Mesenchymal stem cell (in vitro differentiated cells and primary cell): Measurements from ENCODE around the gene RUNX1.

Experiments used
- DNase-seq: peaks from one replicate; pipeline ENCODE4 v3.0.0-alpha.2; 2013
- H2AFZ ChIP-seq: one replicate; pipeline ENCODE4 v1.6.1; 2013; ENCODE audit warnings: low read depth, mild to moderate bottlenecking, control low read depth, inconsistent platforms, low read length, moderate library complexity
- H2AK5ac ChIP-seq: 2 replicates; pipeline ENCODE4 v1.6.1; 2013; ENCODE audit warnings: low read length, moderate library complexity, mild to moderate bottlenecking, inconsistent platforms; ENCODE audit not compliant: severe bottlenecking
- H2BK120ac ChIP-seq: one replicate; pipeline ENCODE4 v1.6.1; 2013; ENCODE audit warnings: low read depth, mild to moderate bottlenecking, inconsistent platforms, low read length, moderate library complexity
- H2BK12ac ChIP-seq, 2 experiments: one replicate each; pipeline ENCODE4 v1.6.1; 2013; ENCODE audit warnings: inconsistent platforms in 2 of 2, low read length in 2 of 2, mild to moderate bottlenecking in 2 of 2, moderate library complexity in 2 of 2, control low read depth in 1 of 2
- H2BK15ac ChIP-seq: one replicate; pipeline ENCODE4 v1.6.1; 2013; ENCODE audit warnings: mild to moderate bottlenecking, low read depth, inconsistent platforms; ENCODE audit not compliant: poor library complexity, severe bottlenecking
- H2BK5ac ChIP-seq: 2 replicates; pipeline ENCODE4 v1.6.1; 2013; ENCODE audit warnings: low read depth, mild to moderate bottlenecking, low read length, control low read depth, inconsistent platforms; ENCODE audit not compliant: poor library complexity, severe bottlenecking
- H3K14ac ChIP-seq, 2 experiments: one replicate each; pipeline ENCODE4 v1.6.1; 2013; ENCODE audit warnings: inconsistent platforms in 2 of 2, low read length in 2 of 2, control low read depth in 1 of 2, mild to moderate bottlenecking in 1 of 2, moderate library complexity in 1 of 2
- H3K18ac ChIP-seq, 2 experiments: one replicate each; pipeline ENCODE4 v1.6.1; 2013; ENCODE audit warnings: inconsistent platforms in 2 of 2, low read length in 2 of 2, control low read depth in 1 of 2, low read depth in 1 of 2, mild to moderate bottlenecking in 1 of 2
- H3K23ac ChIP-seq, 2 experiments: one replicate each; pipeline ENCODE4 v1.6.1; 2013; ENCODE audit warnings: inconsistent platforms in 2 of 2, low read length in 2 of 2, mild to moderate bottlenecking in 2 of 2, moderate library complexity in 2 of 2, control low read depth in 1 of 2
- H3K27ac ChIP-seq: 2 replicates; pipeline ENCODE4 v1.5.1; 2013; ENCODE audit warnings: mild to moderate bottlenecking, moderate library complexity, low read length, control low read depth, inconsistent platforms; ENCODE audit not compliant: poor library complexity, severe bottlenecking
- H3K27me3 ChIP-seq, 2 experiments: 2 replicates each; pipeline versions ENCODE4 v1.6.1 to v1.7.0; 2013; ENCODE audit warnings: low read length in 2 of 2, mild to moderate bottlenecking in 2 of 2, moderate library complexity in 2 of 2, control low read depth in 1 of 2, inconsistent platforms in 1 of 2; ENCODE audit not compliant: control insufficient read depth in 1 of 2, insufficient read depth in 1 of 2
- H3K36me3 ChIP-seq, 2 experiments: 2 replicates each; pipeline versions ENCODE4 v1.6.1 to v1.7.0; 2013; ENCODE audit warnings: low read length in 2 of 2, control low read depth in 1 of 2, inconsistent platforms in 1 of 2, low read depth in 1 of 2, mild to moderate bottlenecking in 1 of 2; ENCODE audit not compliant: insufficient read depth in 2 of 2, control insufficient read depth in 1 of 2
- H3K4ac ChIP-seq, 2 experiments: one replicate each; pipeline ENCODE4 v1.6.1; 2013; ENCODE audit warnings: inconsistent platforms in 2 of 2, low read length in 2 of 2, mild to moderate bottlenecking in 2 of 2, moderate library complexity in 2 of 2, control low read depth in 1 of 2, low read depth in 1 of 2
- H3K4me1 ChIP-seq: 2 replicates; pipeline ENCODE4 v1.6.1; 2013; ENCODE audit warnings: low read depth, low read length, control low read depth; ENCODE audit not compliant: control insufficient read depth, insufficient read depth
- H3K4me2 ChIP-seq: 2 replicates; pipeline ENCODE4 v1.6.1; 2013; ENCODE audit warnings: low read length, mild to moderate bottlenecking, inconsistent platforms; ENCODE audit not compliant: poor library complexity, severe bottlenecking
- H3K4me3 ChIP-seq, 2 experiments: 2 replicates each; pipeline versions ENCODE4 v1.5.1 to v1.7.0; 2013; ENCODE audit warnings: low read length in 2 of 2, mild to moderate bottlenecking in 2 of 2, control low read depth in 1 of 2, low read depth in 1 of 2; ENCODE audit not compliant: insufficient read depth in 1 of 2
- H3K79me1 ChIP-seq: replicated peaks from 2 replicates; pipeline ENCODE4 v1.6.1; 2013; ENCODE audit warnings: mild to moderate bottlenecking, control low read depth, low read length, inconsistent platforms; ENCODE audit not compliant: poor library complexity, severe bottlenecking
- H3K9ac ChIP-seq: 2 replicates; pipeline ENCODE4 v1.7.0; 2013; ENCODE audit warnings: mild to moderate bottlenecking, low read length, moderate library complexity
- H3K9me3 ChIP-seq: 2 replicates; pipeline ENCODE4 v1.7.0; 2013; ENCODE audit warnings: mild to moderate bottlenecking, low read length; ENCODE audit not compliant: control insufficient read depth
- H4K8ac ChIP-seq: one replicate; pipeline ENCODE4 v1.6.1; 2013; ENCODE audit warnings: inconsistent platforms, mild to moderate bottlenecking, low read length, moderate library complexity
- H4K91ac ChIP-seq: one replicate; pipeline ENCODE4 v1.6.1; 2013; ENCODE audit warnings: mild to moderate bottlenecking, low read length, inconsistent platforms
- WGBS: methylation state at CpG from one replicate; pipeline ENCODE4 v1.1.7; 2013; ENCODE audit warnings: mixed read lengths; 5-methylcytosine and 5-hydroxymethylcytosine counted together

The RUNX1 gene

DNA sequence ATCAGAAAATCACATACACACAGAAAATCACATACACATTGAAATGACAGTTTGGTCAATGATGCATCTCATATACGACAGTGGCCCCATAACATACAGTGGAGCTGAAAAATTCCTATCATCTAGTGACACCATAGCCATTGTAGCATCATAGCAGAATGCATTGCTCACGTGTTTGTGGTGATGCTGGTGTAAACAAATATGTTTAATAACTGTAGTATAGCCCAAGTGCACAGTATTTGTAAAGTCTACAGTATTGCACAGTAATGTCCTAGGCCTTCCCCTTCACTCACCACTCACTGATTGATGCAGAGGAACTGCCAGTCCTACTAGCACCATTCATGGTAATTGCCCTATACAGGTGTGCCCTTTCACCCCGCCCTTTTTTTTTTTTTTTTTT is 30.1 kb upstream of the RUNX1 start:
- Histone ChIP-seq H3K9ac (no peak overlapping the region), H3K79me1 (no peaks in the 10 kb centered on the region), H3K4me1 (no peaks in the 10 kb centered on the region), H2BK5ac (no peak overlapping the region), H3K14ac (no peak overlapping the region), H3K23ac (no peak overlapping the region), H3K36me3 (no peaks in the 10 kb centered on the region), H2BK12ac (no peak overlapping the region), H3K9me3 (peaks cover 2% of the 10 kb centered on the region), H2AK5ac (no peak overlapping the region), H3K4ac (no peak overlapping the region), H2BK15ac (no peak overlapping the region), H3K27me3 (no peaks in the 10 kb centered on the region), H2AFZ (no peak overlapping the region), H3K27ac (no peak overlapping the region), H3K4me2 (no peak overlapping the region), H3K18ac (no peak overlapping the region), H2BK120ac (no peak overlapping the region), H3K4me3 (no peak overlapping the region), H4K91ac (no peak overlapping the region), H4K8ac (no peak overlapping the region)
- WGBS: 75% methylated on average over 1 of the region's 3 CpGs
- DNase-seq: peak; percentile 49

DNA sequence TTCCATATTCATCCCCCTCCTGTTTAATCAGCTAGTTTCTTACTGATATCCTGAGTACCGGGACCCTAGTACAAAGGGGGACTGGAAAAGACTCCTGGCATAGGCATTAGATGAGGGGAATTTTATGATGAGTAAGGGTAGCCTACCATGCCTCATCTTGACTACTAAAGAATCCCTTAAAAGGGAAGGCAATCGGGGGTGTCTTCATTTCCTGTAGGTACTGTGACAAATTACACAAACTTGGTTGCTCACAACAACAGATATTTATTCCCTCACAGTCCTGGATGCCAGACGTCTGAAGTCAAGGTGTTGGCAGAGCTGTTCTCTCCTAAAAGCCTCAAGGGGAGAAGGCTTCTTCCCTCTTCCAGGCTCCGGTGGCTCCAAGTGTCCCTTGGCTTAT is 28.9 kb upstream of the RUNX1 start:
- Histone ChIP-seq H3K9ac (no peak overlapping the region), H4K8ac (no peak overlapping the region), H3K4ac (peak overlapping the region in 1 of 2 experiments; percentile 64), H2AFZ (no peak overlapping the region), H3K14ac (peak overlapping the region in 1 of 2 experiments; percentile 19), H3K27ac (no peak overlapping the region), H2BK12ac (no peak overlapping the region), H2BK5ac (no peak overlapping the region), H3K27me3 (no peaks in the 10 kb centered on the region), H3K4me2 (no peak overlapping the region), H2AK5ac (no peak overlapping the region), H3K9me3 (peaks cover 3% of the 10 kb centered on the region), H3K4me1 (peaks cover under 1% of the 10 kb centered on the region), H2BK120ac (no peak overlapping the region), H2BK15ac (no peak overlapping the region), H3K4me3 (no peak overlapping the region), H3K79me1 (no peaks in the 10 kb centered on the region), H3K23ac (no peak overlapping the region), H3K36me3 (no peaks in the 10 kb centered on the region), H3K18ac (no peak overlapping the region), H4K91ac (no peak overlapping the region)
- WGBS: 71% methylated on average over 3 of the region's 4 CpGs
- DNase-seq: no peak

DNA sequence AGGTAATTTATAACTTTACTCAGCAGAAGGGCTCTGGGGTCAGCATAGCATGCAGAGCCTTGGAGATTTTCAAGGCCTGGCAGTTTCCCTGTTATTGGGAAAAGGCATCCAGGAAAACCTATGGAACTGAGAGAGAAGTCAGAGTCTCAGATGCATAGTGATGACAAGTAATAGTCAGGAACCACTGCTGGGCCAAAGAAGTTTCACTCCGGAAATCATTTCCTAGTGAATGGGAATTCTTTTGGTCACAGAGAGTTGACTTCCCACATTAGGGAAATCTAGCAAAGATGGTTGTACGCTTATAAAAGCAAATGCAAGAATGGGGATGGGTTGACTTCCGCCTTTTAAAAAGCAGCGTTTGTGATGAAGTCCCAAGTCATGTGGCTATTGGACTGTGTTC is 28.4 kb upstream of the RUNX1 start:
- DNase-seq: no peak
- Histone ChIP-seq H3K4ac (peak overlapping the region in 1 of 2 experiments; percentile 34), H3K4me3 (no peak overlapping the region), H3K4me2 (no peak overlapping the region), H3K9ac (no peak overlapping the region), H3K18ac (no peak overlapping the region), H3K27me3 (no peaks in the 10 kb centered on the region), H3K79me1 (no peaks in the 10 kb centered on the region), H3K36me3 (no peaks in the 10 kb centered on the region), H3K27ac (no peak overlapping the region), H2AK5ac (no peak overlapping the region), H2BK15ac (no peak overlapping the region), H3K23ac (no peak overlapping the region), H2BK5ac (no peak overlapping the region), H2BK120ac (peak overlapping the region; percentile 43), H2BK12ac (peak overlapping the region in 1 of 2 experiments; percentile 11), H3K4me1 (peaks cover 5% of the 10 kb centered on the region), H4K8ac (peak overlapping the region; percentile 32), H4K91ac (no peak overlapping the region), H2AFZ (no peak overlapping the region), H3K14ac (no peak overlapping the region), H3K9me3 (peaks cover 3% of the 10 kb centered on the region)
- WGBS: 97% methylated on average over 4 of the region's 4 CpGs

DNA sequence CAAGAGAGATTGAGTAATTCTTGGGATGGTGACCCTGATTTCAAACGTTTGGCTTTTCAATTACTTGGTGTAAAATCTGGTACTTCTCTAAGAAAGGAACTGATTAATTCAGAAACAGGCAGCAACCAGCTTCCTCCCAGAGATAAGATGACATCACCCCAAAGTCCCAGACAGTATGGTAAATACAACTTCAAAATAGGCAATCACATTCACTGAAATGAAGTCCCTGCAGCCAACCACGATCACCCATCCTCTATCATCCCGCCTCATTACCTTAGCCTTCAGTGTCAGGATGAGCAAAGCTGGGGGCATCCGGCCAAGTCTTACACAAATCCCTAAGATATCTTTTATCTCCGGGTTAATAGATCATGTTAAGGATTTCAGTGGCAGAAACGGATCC is 26.4 kb upstream of the RUNX1 start:
- no peak overlapping the region for H3K4me2 ChIP-seq
- no peak overlapping the region for H2AFZ ChIP-seq
- no peak overlapping the region for H2BK12ac ChIP-seq
- no peaks in the 10 kb centered on the region for H3K79me1 ChIP-seq
- no peaks in the 10 kb centered on the region for H3K36me3 ChIP-seq
- WGBS: 69% methylated on average over 5 of the region's 6 CpGs
- no peak overlapping the region for H3K27ac ChIP-seq
- H3K23ac ChIP-seq: no peak overlapping the region
- no peak overlapping the region for H3K4me3 ChIP-seq
- H3K9me3 ChIP-seq: peaks cover 3% of the 10 kb centered on the region
- no peak overlapping the region for H3K14ac ChIP-seq
- peak overlapping the region; percentile 45 for H4K8ac ChIP-seq
- no peak overlapping the region for H2BK120ac ChIP-seq
- H3K27me3 ChIP-seq: no peaks in the 10 kb centered on the region
- H4K91ac ChIP-seq: no peak overlapping the region
- no peak overlapping the region for H3K18ac ChIP-seq
- H2BK15ac ChIP-seq: no peak overlapping the region
- peak; percentile 86 for DNase-seq
- H3K4me1 ChIP-seq: peaks cover 5% of the 10 kb centered on the region
- no peak overlapping the region for H3K4ac ChIP-seq
- H2BK5ac ChIP-seq: no peak overlapping the region
- H3K9ac ChIP-seq: peak overlapping the region; percentile 65
- no peak overlapping the region for H2AK5ac ChIP-seq
